Fibroblast of villous mesenchyme (primary cell): ENCODE measurements around the gene LILRA1. TPM values are rescaled to one million over a fixed set of nuclear protein-coding genes. Genes with fewer than 3 reads are reported as not detected.
"Not testable (repeated sequence)": the region's sequence is repeated elsewhere in the genome, so short reads cannot be mapped to it uniquely, and the experiment has no call there.

ENCODE experiments used
- DNase-seq: peaks from one replicate; pipeline ENCODE4 v3.0.0-alpha.2; 2010; ENCODE audit warnings: low read depth
- H3K4me3 ChIP-seq: 2 replicates; pipeline ENCODE4 v1.5.1; 2011; ENCODE audit warnings: low read depth, mild to moderate bottlenecking, low read length
- CTCF ChIP-seq: IDR thresholded peaks from 2 replicates; pipeline ENCODE4 v1.5.1; 2012; ENCODE audit warnings: low read depth, mild to moderate bottlenecking, low read length; ENCODE audit not compliant: insufficient read depth
- total RNA-seq: library from RNA; depleted of rRNA; stranded (reverse); fragments of >200 nt; gene quantifications from 2 replicates; pipeline ENCODE4 v1.2.3, GENCODE V29; 2012

LILRA1 gene
- total RNA-seq, 1 donor, result not detected

GRCh38 chr19:54586397-54586796, 7.0 kb upstream of the LILRA1 start:
- DNase-seq, result no peak
- no peak overlapping the region for H3K4me3 ChIP-seq
- TF ChIP-seq CTCF, result no peak

- H3K4me3 ChIP-seq, result no peak overlapping the region
- no peak for TF ChIP-seq CTCF
- no peak for DNase-seq
Observed at GRCh38 chr19:54587026-54587425, 6.4 kb upstream of the LILRA1 start.

- not testable (repeated sequence) for H3K4me3 ChIP-seq, DNase-seq
Observed at GRCh38 chr19:54593931-54594626, 647 bp downstream of the LILRA1 start.

GRCh38 chr19:54594737-54595136, 1.3 kb downstream of the LILRA1 start:
- no peak for TF ChIP-seq CTCF
- no peak overlapping the region for H3K4me3 ChIP-seq
- no peak for DNase-seq

GRCh38 chr19:54595680-54596436, 2.4 kb downstream of the LILRA1 start:
- H3K4me3 ChIP-seq, DNase-seq: not testable (repeated sequence)

- TF ChIP-seq CTCF, result no peak
- no peak for DNase-seq
Observed at GRCh38 chr19:54600212-54600611, 6.8 kb downstream of the LILRA1 start.

GRCh38 chr19:54606230-54606629, 12.8 kb downstream of the LILRA1 start:
- no peak for TF ChIP-seq CTCF
- DNase-seq, result no peak
- H3K4me3 ChIP-seq, result no peak overlapping the region

More at GRCh38 chr19:54600212-54600611, 6.8 kb downstream of the LILRA1 start:
- no peak overlapping the region for H3K4me3 ChIP-seq
